ENCODE measurements around the gene BGLAP.
"Not testable (repeated sequence)": the region's sequence is repeated elsewhere in the genome, so short reads cannot be mapped to it uniquely, and the experiment has no call there.

Gene BGLAP

DNA sequence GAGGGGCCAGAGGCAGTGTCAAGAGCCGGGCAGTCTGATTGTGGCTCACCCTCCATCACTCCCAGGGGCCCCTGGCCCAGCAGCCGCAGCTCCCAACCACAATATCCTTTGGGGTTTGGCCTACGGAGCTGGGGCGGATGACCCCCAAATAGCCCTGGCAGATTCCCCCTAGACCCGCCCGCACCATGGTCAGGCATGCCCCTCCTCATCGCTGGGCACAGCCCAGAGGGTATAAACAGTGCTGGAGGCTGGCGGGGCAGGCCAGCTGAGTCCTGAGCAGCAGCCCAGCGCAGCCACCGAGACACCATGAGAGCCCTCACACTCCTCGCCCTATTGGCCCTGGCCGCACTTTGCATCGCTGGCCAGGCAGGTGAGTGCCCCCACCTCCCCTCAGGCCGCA, at the start of gene BGLAP:
BGLAP (plus strand) TSS at position 259 of the 400 bp plus-strand sequence; CDS start at position 307, 48 bp downstream.
- DNase-seq (ENCODE audit: low read depth in 2 of 2), result no peak

DNA sequence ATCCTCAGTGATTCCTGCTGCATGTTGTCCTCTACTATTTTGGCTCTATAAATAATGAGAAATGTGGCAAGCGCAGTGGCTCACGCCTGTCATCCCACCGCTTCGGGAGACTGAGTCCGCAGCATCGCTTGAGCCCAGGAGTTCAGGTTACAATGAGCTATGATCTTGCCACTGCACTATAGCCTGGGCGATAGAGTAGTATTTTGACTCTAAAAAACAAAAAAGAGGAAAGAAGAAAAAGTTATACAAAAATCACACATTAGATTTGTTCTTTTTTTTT, 48.8 kb upstream of the BGLAP start:
- no peak for DNase-seq (ENCODE audit: low read depth in 2 of 2)

DNA sequence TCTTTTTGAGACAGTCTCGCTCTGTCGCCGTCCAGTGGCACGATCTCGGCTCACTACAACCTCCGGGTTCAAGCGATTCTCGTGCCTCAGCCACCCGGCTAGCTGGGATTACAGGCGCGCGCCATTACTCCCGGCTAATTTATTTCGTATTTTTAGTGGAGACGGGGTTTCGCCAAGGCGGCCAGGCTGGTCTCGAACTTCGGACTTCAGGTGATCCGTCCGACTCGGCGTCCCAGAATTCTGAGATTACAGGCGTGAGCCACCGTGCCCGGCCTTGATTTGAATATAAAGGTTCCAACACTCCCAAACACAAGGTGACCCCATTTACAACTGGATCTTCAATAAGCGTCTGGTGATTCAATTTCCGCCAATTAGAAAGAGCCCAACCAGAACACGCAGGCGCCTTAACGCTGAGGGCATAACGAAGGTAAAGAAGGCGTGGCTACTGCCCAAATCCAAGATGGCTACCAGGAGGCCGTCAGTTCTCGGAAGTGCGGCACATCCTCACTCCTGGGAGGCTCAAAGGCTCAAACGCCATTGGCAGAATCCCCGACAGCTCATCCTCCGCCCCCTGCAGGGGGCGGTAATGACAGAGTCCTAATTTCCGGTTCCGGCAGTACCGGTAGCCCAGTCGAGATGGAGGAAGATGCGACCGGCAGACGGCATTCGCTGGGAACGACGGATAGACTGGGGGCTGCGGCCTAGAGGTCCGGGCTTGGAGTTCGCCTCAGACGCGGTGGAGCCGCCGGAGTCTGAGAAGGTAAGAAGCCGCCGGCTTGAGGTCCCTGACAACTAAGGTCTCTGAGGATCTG, 48.3 kb upstream of the BGLAP start, which contains the start of gene SLC25A44:
SLC25A44 (plus strand) TSS at position 617 of the 812 bp plus-strand sequence. CDS start 5,744 bp downstream, outside the sequence.
- peak; percentile 95 for DNase-seq (ENCODE audit: low read depth in 2 of 2)

DNA sequence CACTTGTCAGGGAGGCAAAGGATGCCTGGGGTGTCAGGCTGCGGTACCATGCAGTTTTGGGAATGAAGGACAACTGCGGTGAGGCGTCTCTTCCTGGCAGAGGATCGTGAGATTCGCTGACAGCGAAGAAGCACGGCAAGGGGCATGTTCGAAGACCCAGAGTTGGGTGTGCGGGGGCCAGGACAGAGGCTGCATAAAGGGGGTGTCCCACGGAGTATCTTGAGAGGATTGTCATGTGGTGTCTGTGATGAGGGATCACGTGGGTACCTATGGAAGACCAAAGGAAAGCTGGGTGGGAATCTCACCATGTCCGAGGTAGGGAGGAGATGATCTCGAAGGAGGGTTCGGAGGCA, 47.7 kb upstream of the BGLAP start:
- no peak for DNase-seq (ENCODE audit: low read depth in 2 of 2)

DNA sequence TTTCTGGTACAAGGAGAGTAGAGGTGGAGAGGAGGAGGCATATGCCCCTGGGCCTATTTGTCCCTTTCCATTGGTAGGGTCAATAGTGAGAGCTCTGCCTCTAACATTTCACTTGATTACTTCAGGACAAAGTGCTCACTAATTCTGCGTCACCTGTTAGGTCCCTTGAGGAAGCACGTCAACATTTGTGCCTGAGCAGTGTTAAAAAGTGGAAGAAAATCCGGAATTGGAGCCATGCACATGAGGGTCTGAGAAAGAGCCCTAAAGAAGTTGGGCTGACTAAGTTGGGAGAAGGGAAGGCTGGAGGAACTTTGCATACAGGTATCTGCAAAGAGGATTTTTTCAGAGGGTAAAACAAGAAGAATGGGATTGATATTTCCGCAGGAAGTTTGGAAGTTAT, 46.1 kb upstream of the BGLAP start:
- no peak for DNase-seq (ENCODE audit: low read depth in 2 of 2)

DNA sequence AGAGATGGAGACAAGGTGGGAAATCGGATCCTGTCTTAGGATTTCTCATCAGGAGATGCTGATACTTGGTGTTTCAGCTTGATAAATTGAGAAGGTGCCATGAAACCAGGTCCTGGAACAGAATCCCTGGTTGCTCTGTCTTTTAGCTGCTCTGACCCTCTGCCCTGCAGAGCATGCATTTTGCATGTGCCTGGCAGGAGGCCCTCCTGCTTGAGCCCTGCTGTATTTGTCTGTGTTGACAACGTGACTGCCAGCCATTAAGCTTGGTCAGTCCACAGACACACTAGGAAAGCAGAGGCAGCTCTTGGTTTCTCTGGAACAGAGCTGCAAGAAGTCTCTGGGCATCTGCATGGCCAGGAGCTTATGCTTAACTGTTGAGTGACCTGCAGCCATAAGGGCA, 45.5 kb upstream of the BGLAP start:
- no peak for DNase-seq (ENCODE audit: low read depth in 2 of 2)

DNA sequence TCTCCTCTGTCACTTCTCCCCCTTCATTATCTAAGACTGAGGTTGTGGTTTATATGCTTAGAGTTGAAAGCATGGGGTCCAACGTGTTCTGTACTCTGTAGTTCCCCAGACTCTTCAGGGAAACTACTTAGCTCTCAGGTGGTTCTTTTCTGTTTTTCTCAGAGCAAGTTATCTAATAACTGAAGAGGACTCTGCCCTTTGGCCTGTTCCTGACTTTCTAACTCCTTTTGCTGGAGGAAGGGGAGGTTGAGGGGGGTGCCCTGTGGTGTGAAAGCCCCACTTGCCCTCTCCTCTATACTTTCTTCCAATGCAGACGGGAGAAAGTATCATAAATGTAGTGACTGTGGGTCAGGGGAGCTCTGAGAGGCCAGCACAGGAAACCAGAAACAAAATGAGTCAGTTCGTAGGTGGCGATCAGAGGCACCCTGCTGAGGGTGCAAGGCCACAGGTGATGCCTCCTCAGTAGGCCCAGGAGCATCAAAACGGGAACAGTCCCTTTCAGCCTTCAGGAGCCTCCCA, 43.1 kb upstream of the BGLAP start:
- DNase-seq (ENCODE audit: low read depth in 2 of 2), result no peak

DNA sequence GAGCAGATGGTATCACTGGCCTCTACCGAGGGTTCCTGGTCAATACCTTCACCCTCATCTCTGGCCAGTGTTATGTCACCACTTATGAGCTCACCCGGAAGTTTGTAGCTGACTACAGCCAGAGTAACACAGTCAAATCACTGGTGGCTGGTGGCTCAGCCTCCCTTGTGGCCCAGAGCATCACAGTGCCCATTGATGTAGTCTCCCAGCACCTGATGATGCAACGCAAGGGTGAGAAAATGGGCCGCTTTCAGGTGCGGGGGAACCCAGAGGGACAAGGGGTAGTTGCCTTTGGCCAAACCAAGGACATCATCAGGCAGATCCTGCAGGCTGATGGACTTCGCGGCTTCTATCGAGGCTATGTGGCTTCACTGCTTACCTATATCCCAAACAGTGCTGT, 41.9 kb upstream of the BGLAP start:
- DNase-seq (ENCODE audit: low read depth in 2 of 2), result no peak

- no peak for DNase-seq (ENCODE audit: low read depth in 2 of 2)
These were observed 38.7 kb upstream of the BGLAP start for GRCh38 chr1:156203331-156203730.

DNA sequence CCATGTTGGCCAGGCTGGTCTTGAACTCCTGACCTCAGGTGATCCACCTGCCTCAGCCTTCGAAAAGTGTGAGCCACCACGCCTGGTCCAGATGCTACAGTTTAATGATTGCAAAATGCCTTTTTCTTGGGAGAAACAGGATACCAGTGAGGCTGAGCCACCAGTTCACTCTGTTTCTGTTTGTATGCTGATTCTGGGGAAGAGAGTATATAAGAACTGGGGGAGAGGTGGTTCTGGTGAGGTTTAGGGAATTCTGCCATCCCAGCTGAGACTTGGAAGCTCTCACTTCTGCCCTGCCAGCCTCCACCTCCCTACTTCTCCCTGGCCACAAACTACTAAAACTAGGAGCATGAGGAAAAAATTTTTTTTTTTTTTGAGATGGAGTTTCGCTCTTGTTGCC, 37.3 kb upstream of the BGLAP start:
- no peak for DNase-seq (ENCODE audit: low read depth in 2 of 2)

DNA sequence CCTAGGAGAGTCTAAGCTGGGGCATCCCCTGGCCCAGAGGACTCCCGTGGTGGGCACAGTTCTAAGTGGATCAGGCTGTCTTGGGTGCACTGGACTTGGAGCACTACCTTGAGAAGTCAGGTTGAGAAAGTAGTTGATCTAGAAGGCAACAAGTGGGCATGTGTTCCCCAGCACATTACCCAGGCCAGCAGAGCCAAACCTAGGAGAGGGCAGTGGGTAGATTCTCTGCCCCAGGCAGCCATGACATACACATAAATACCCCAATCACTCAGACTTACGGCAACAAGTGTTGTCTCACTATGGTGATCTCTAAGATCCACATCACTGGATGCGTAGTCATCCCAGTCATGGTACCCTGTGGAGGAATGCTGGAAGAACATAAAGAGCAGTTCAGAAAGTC, 30.7 kb upstream of the BGLAP start:
- no peak for DNase-seq (ENCODE audit: low read depth in 2 of 2)

DNA sequence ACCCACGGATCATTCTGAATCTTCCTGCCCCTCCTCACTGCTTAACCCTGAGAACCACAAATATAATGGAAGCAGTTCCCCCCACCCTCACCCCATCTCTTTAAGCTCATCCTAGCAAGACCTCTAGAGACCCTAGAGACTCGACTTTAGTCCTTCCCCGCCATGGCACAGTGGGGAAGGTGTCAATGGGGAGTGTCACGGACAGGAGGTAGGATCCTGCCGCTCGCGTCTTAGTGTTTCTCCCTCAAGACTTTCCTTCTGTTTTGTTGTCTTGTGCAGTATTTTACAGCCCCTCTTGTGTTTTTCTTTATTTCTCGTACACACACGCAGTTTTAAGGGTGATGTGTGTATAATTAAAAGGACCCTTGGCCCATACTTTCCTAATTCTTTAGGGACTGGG, 29.9 kb upstream of the BGLAP start:
- DNase-seq (ENCODE audit: low read depth in 2 of 2), result no peak

DNA sequence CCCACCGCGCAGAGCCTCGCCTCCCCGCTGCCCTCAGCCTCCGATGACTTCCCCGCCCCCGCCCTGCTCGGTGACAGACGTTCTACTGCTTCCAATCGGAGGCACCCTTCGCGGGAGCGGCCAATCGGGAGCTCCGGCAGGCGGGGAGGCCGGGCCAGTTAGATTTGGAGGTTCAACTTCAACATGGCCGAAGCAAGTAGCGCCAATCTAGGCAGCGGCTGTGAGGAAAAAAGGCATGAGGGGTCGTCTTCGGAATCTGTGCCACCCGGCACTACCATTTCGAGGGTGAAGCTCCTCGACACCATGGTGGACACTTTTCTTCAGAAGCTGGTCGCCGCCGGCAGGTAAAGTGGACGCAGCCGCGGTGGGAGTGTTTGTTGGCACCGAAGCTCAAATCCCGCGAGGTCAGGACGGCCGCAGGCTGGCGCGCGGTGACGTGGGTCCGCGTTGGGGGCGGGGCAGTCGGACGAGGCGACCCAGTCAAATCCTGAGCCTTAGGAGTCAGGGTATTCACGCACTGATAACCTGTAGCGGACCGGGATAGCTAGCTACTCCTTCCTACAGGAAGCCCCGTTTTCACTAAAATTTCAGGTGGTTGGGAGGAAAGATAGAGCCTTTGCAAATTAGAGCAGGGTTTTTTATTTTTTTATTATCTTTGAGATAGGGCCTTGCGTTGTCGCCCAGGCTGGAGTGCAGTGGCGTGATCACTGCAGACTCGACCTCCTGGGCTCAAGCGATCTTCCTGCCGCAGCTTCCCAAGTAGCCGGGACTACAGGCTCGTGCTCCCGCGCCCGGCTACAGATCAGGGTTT, 28.9 kb upstream of the BGLAP start, which contains the start of gene PMF1:
PMF1 (plus strand) TSS at position 175 of the 811 bp plus-strand sequence; CDS start at position 184, 9 bp downstream.
- peak; percentile 95 to 96 for DNase-seq (ENCODE audit: low read depth in 2 of 2)

DNA sequence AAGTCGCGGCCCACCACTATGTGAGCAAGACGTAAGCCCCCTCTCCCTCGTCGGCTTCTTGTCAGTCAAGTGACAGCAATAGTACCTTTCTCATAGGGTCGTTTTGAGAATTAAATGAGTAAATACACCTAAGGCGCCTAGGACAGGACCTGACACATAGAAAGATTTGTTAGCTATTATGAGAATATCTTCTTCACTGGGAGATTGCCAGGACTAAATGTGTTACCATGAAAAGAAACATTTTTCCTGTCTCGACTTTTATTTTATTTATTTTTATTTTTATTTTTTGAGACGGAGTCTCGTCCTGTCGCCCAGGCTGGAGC, 28.4 kb upstream of the BGLAP start:
- no peak for DNase-seq (ENCODE audit: low read depth in 2 of 2)

- peak in 1 of 2 donors; percentile 31 for DNase-seq (ENCODE audit: low read depth in 2 of 2)
These were observed 27.8 kb upstream of the BGLAP start for GRCh38 chr1:156214024-156214748.

DNA sequence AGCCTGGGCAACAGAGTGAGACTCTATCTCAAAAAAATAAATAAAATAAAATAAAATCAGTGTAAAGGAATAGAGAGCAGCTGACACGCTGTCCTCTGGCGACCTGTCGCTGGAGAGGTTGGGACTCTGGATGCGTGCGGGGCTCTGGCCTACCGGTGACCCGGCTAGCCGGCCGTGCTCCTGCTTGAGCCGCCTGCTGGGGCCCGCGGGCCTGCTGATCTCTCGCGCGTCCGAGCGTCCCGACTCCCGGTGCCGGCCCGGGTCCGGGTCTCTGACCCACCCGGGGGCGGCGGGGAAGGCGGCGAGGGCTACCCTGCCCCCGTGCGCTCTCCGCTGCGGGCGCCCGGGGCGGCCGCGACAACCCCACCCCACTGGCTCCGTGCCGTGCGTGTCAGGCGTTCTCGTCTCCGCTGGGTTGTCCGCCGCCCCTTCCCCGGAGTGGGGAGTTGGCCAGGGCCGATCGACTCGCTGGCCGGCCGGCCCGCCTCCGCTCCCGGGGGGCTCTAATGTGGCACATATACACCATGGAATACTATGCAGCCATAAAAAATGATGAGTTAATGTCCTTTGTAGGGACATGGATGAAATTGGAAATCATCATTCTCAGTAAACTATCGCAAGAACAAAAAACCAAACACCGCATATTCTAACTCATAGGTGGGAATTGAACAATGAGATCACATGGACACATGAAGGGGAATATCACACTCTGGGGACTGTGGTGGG, 25.5 kb upstream of the BGLAP start:
- not testable (repeated sequence) for DNase-seq (ENCODE audit: low read depth in 2 of 2)

- DNase-seq (ENCODE audit: low read depth in 2 of 2), result no peak
These were observed 24.1 kb upstream of the BGLAP start for GRCh38 chr1:156217871-156218270.

GRCh38 chr1:156220226-156220625, 21.8 kb upstream of the BGLAP start:
- no peak for DNase-seq (ENCODE audit: low read depth in 2 of 2)

DNA sequence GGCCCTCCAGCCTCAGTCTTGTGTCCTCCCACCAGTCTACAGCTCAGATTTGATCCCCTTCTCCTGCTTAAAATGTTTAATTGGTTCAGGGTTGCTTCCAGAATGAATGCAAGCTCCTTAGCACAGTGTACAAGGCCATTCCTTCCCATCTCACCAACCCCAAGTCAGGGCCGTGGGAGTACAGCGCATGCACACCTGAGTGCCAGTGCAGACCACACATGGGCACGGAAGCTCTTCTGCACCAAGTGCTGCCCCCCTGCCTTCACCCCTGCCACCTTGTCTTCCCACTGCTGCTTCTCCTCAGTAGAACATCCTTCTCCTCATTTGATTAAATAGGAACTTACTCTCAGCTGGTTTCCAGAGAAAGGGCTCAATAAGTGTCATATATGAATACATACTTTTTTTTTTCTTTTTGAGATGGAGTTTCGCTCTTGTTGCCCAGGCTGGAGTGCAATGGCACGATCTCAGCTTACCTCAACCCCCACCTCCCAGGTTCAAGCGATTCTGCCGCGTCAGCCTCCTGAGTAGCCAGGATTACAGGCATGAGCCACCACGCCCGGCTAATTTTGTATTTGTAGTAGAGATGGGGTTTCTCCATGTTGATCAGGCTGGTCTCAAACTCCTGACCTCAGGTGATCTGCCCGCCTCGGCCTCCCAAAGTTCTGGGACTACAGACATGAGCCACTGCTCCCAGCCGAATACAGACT, 19.8 kb upstream of the BGLAP start:
- no peak for DNase-seq (ENCODE audit: low read depth in 2 of 2)

GRCh38 chr1:156225677-156226014, 16.3 kb upstream of the BGLAP start:
- no peak for DNase-seq (ENCODE audit: low read depth in 2 of 2)

- DNase-seq (ENCODE audit: low read depth in 2 of 2), result no peak
These were observed 15.9 kb upstream of the BGLAP start for GRCh38 chr1:156226116-156226538.
